SU-DHL-6 (cell line): ENCODE data around the gene ARL16.

ENCODE experiments used
- EZH2phosphoT487 ChIP-seq: fragments of 200-600 bp; sonication (generic), shearing (Covaris generic); conservative IDR thresholded peaks from 2 replicates; pipeline ENCODE4 v1.6.1; 2018; ENCODE audit warnings: mild to moderate bottlenecking, antibody characterized with exemption, low read length, moderate library complexity, mixed read lengths
- TF ChIP-seq, protein P1 (sequence below): fragments of 200-600 bp; sonication (generic); IDR thresholded peaks from one replicate; pipeline ENCODE4 v1.5.1; 2017; ENCODE audit warnings: antibody characterized with exemption, mild to moderate bottlenecking, low read length, moderate library complexity; ENCODE audit not compliant: insufficient read depth, poor library complexity, severe bottlenecking

GRCh38 chr17:81665205-81666091 is 18.1 kb downstream of the ARL16 start:
- TF ChIP-seq, protein P1, sequence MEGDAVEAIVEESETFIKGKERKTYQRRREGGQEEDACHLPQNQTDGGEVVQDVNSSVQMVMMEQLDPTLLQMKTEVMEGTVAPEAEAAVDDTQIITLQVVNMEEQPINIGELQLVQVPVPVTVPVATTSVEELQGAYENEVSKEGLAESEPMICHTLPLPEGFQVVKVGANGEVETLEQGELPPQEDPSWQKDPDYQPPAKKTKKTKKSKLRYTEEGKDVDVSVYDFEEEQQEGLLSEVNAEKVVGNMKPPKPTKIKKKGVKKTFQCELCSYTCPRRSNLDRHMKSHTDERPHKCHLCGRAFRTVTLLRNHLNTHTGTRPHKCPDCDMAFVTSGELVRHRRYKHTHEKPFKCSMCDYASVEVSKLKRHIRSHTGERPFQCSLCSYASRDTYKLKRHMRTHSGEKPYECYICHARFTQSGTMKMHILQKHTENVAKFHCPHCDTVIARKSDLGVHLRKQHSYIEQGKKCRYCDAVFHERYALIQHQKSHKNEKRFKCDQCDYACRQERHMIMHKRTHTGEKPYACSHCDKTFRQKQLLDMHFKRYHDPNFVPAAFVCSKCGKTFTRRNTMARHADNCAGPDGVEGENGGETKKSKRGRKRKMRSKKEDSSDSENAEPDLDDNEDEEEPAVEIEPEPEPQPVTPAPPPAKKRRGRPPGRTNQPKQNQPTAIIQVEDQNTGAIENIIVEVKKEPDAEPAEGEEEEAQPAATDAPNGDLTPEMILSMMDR: no peak
- TF ChIP-seq EZH2phosphoT487: no peak
